ENCODE measurements around the gene GAB2.
"Not testable (repeated sequence)": the region's sequence is repeated elsewhere in the genome, so short reads cannot be mapped to it uniquely, and the experiment has no call there.

Gene GAB2

GRCh38 chr11:78300108-78300839 lies 117.3 kb downstream of the GAB2 start:
- DNase-seq, result no peak

GRCh38 chr11:78299000-78299710 lies 118.5 kb downstream of the GAB2 start:
- DNase-seq, result no peak

- DNase-seq, result no peak
These were observed 119.3 kb downstream of the GAB2 start for GRCh38 chr11:78298291-78298771.

- DNase-seq, result no peak
These were observed 121.4 kb downstream of the GAB2 start for GRCh38 chr11:78295991-78296930.

- DNase-seq, result no peak
These were observed 122.3 kb downstream of the GAB2 start for GRCh38 chr11:78295347-78295746.

- DNase-seq, result not testable (repeated sequence)
These were observed 123.5 kb downstream of the GAB2 start for GRCh38 chr11:78294100-78294499.

- DNase-seq, result no peak
These were observed 124.1 kb downstream of the GAB2 start for GRCh38 chr11:78293536-78293935.

- no peak for DNase-seq
These were observed 125.4 kb downstream of the GAB2 start for GRCh38 chr11:78292109-78292803.

GRCh38 chr11:78291503-78292108 lies 126.0 kb downstream of the GAB2 start:
- no peak for DNase-seq

GRCh38 chr11:78290293-78291176 lies 127.1 kb downstream of the GAB2 start:
- DNase-seq, result no peak

GRCh38 chr11:78289552-78290292 lies 127.9 kb downstream of the GAB2 start:
- DNase-seq, result no peak

GRCh38 chr11:78284260-78284659 lies 133.4 kb downstream of the GAB2 start:
- DNase-seq, result no peak

GRCh38 chr11:78282821-78283220 lies 134.8 kb downstream of the GAB2 start:
- DNase-seq, result no peak

GRCh38 chr11:78281511-78281910 lies 136.1 kb downstream of the GAB2 start:
- DNase-seq, result no peak

- DNase-seq, result no peak
These were observed 140.2 kb downstream of the GAB2 start for GRCh38 chr11:78277314-78277994.

- no peak for DNase-seq
These were observed 141.3 kb downstream of the GAB2 start for GRCh38 chr11:78276311-78276710.

- DNase-seq, result no peak
These were observed 142.9 kb downstream of the GAB2 start for GRCh38 chr11:78274739-78275138.

GRCh38 chr11:78272625-78273269 lies 144.9 kb downstream of the GAB2 start:
- DNase-seq, result not testable (repeated sequence)

GRCh38 chr11:78271801-78272200 lies 145.8 kb downstream of the GAB2 start:
- not testable (repeated sequence) for DNase-seq
